Stomach (tissue), 9 donors: Measurements from ENCODE around the gene SCD5. TPM values are rescaled to one million over a fixed set of nuclear protein-coding genes. Genes with fewer than 3 reads are reported as not detected.

Experiments used
- DNase-seq, 2 donors: peaks; one replicate each; pipeline versions ENCODE4 v3.0.0 to v3.0.0-alpha.2; 2013 to 2019
- H3K27ac ChIP-seq, 5 donors: fragments of 200-600 bp in 4 of 5; sonication (generic) in 4 of 5; one replicate each; pipeline ENCODE4 v1.5.1; 2013 to 2019; ENCODE audit warnings: mild to moderate bottlenecking in 1 of 5, moderate library complexity in 1 of 5
- H3K27me3 ChIP-seq, 3 donors: fragments of 200-600 bp; sonication (generic); one replicate each; pipeline ENCODE4 v1.5.1; 2017 to 2019; ENCODE audit warnings: mixed run types in 1 of 3
- H3K36me3 ChIP-seq, 4 donors: fragments of 200-600 bp; sonication (generic); 1 replicate in 3 of 4; 2 replicates in 1 of 4; pipeline ENCODE4 v1.5.1; 2016 to 2019
- H3K4me1 ChIP-seq, 4 donors: fragments of 200-600 bp; sonication (generic); one replicate each; pipeline ENCODE4 v1.5.1; 2016 to 2019
- H3K4me3 ChIP-seq, 4 donors: fragments of 200-600 bp; sonication (generic) in 3 of 4; one replicate each; pipeline ENCODE4 v1.5.1; 2016 to 2019; ENCODE audit warnings: mild to moderate bottlenecking in 1 of 4
- H3K9me3 ChIP-seq, 4 donors: fragments of 200-600 bp; sonication (generic); one replicate each; pipeline ENCODE4 v1.5.1; 2016 to 2019
- CTCF ChIP-seq, 7 experiments: fragments of 450-650 bp in 4 of 7; fragments of 200-600 bp in 3 of 7; sonication (generic) in 3 of 7; IDR thresholded peaks; one replicate each; pipeline ENCODE4 v1.5.1; 2016 to 2019; ENCODE audit warnings: antibody characterized with exemption in 7 of 7, control low read depth in 2 of 7, mild to moderate bottlenecking in 1 of 7
- EP300 ChIP-seq: sonication (generic); formaldehyde crosslinking; IDR thresholded peaks from one replicate; pipeline ENCODE4 v1.6.1; 2017; ENCODE audit warnings: antibody characterized with exemption
- POLR2A ChIP-seq, 4 donors: fragments of 450-650 bp; IDR thresholded peaks; one replicate each; pipeline ENCODE4 v1.6.1; 2016; ENCODE audit warnings: antibody characterized with exemption in 4 of 4, control low read depth in 2 of 4, mild to moderate bottlenecking in 1 of 4, moderate library complexity in 1 of 4
- POLR2AphosphoS5 ChIP-seq, 3 donors: sonication (generic); formaldehyde crosslinking; IDR thresholded peaks; one replicate each; pipeline ENCODE4 v1.6.1; 2016; ENCODE audit warnings: antibody characterized with exemption in 3 of 3
- WGBS, 5 donors: extraction: QIAGEN DNeasy Blood & Tissue Kit in 3 of 5; methylation state at CpG; one replicate each; pipeline versions ENCODE4 v1.1.5 to v1.1.7; 2013 to 2018; 5-methylcytosine and 5-hydroxymethylcytosine counted together
- intact Hi-C: fragments of 100-400 bp; cut with DNase I; formaldehyde crosslinking; loops from one replicate; pipeline ENCODE4 v1.15.1; 2023; ENCODE audit warnings: low total_unique reads
- polyA plus RNA-seq, 3 donors: library from polyadenylated mRNA; stranded (reverse); fragments of 200-250 nt; gene quantifications; one replicate each; pipeline ENCODE4 v1.2.3, GENCODE V29; 2013
- total RNA-seq, 5 donors: library from RNA; depleted of rRNA; stranded (reverse); fragments of >200 nt; gene quantifications; one replicate each; pipeline versions ENCODE4 v1.1.0 to v1.2.3, GENCODE V29; 2014 to 2016
- donor health status: healthy with polysubstance abuse.
- donor health status: Bipolar disorder and iron deficiency.
- donor health status: healthy.

The SCD5 gene
- total and polyA plus RNA-seq, 8 donors, result 0.58 to 35.9 (median 9.9) TPM

GRCh38 chr4:82797040-82797404, 1.6 kb downstream of the SCD5 start:
- Histone ChIP-seq H3K36me3 (no peaks in the 10 kb centered on the region), H3K27me3 (peaks cover 0 to 27% (median 16%) of the 10 kb centered on the region in 3 donors), H3K4me3 (peak overlapping the region; percentile 78 to 89 (median 88)), H3K27ac (peak overlapping the region in 1 of 5 donors; percentile 12), H3K4me1 (peaks cover 7 to 40% (median 32%) of the 10 kb centered on the region in 4 donors), H3K9me3 (no peaks in the 10 kb centered on the region)
- TF ChIP-seq CTCF (IDR thresholded peaks at IDR 0.05) (no peak), POLR2AphosphoS5 (IDR thresholded peaks at IDR 0.05) (no peak), POLR2A (IDR thresholded peaks at IDR 0.05) (no peak), EP300 (no peak)
- WGBS, 5 donors, result 18 to 47% (median 24%) methylated on average over 6 of the region's 6 CpGs
- peak in 1 of 2 donors; percentile 49 for DNase-seq
- intact Hi-C loops, result no loop called here

- WGBS, 5 donors, result 59 to 71% (median 66%) methylated on average over 6 of the region's 6 CpGs
- intact Hi-C loops, result no loop called here
- DNase-seq, result no peak
- TF ChIP-seq CTCF (IDR thresholded peaks at IDR 0.05), result no peak
- no peak for TF ChIP-seq POLR2A (IDR thresholded peaks at IDR 0.05)
- TF ChIP-seq EP300, result no peak
- no peak for TF ChIP-seq POLR2AphosphoS5 (IDR thresholded peaks at IDR 0.05)
- H3K4me3 ChIP-seq, result no peak overlapping the region
- H3K27me3 ChIP-seq, result peaks cover 0 to 10% (median 9%) of the 10 kb centered on the region in 3 donors
- no peaks in the 10 kb centered on the region for H3K36me3 ChIP-seq
- peaks cover 4 to 34% (median 28%) of the 10 kb centered on the region in 4 donors for H3K4me1 ChIP-seq
- H3K9me3 ChIP-seq, result no peaks in the 10 kb centered on the region
- H3K27ac ChIP-seq, result no peak overlapping the region
Observed at GRCh38 chr4:82792912-82793649, 5.5 kb downstream of the SCD5 start.

- intact Hi-C loops, result no loop called here
- H3K27me3 ChIP-seq, result no peaks in the 10 kb centered on the region
- WGBS, 5 donors, result 72 to 92% (median 84%) methylated on average over 6 of the region's 6 CpGs
- H3K4me3 ChIP-seq, result no peak overlapping the region
- H3K27ac ChIP-seq, result no peak overlapping the region
- TF ChIP-seq EP300 (no peak), POLR2A (IDR thresholded peaks at IDR 0.05) (no peak), POLR2AphosphoS5 (IDR thresholded peaks at IDR 0.05) (no peak), CTCF (IDR thresholded peaks at IDR 0.05) (no peak)
- no peaks in the 10 kb centered on the region for H3K9me3 ChIP-seq
- DNase-seq, result no peak
- no peaks in the 10 kb centered on the region for H3K36me3 ChIP-seq
- H3K4me1 ChIP-seq, result peaks cover 5 to 19% (median 14%) of the 10 kb centered on the region in 4 donors
Observed at GRCh38 chr4:82791179-82791578, 7.4 kb downstream of the SCD5 start.

GRCh38 chr4:82790060-82790660, 8.4 kb downstream of the SCD5 start:
- TF ChIP-seq EP300 (no peak), POLR2A (IDR thresholded peaks at IDR 0.05) (no peak), POLR2AphosphoS5 (IDR thresholded peaks at IDR 0.05) (no peak)
- no peak for DNase-seq
- H3K9me3 ChIP-seq, result no peaks in the 10 kb centered on the region
- H3K4me3 ChIP-seq, result no peak overlapping the region
- WGBS, 5 donors, result 65 to 76% (median 69%) methylated on average over 8 of the region's 8 CpGs
- no peaks in the 10 kb centered on the region for H3K27me3 ChIP-seq
- intact Hi-C loops, result no loop called here
- peaks cover 14 to 29% (median 21%) of the 10 kb centered on the region in 4 donors for H3K4me1 ChIP-seq
- no peak overlapping the region for H3K27ac ChIP-seq
- H3K36me3 ChIP-seq, result no peaks in the 10 kb centered on the region
